Loucy (cell line): ENCODE measurements around the gene HPS1.

Experiments used
- CTCF ChIP-seq: fragments of 200-600 bp; sonication (generic); conservative IDR thresholded peaks from 2 replicates; pipeline ENCODE4 v1.5.1; 2014; ENCODE audit warnings: mild to moderate bottlenecking, antibody characterized with exemption, low read length
- EZH2phosphoT487 ChIP-seq: fragments of 200-600 bp; IDR thresholded peaks from 2 replicates; pipeline ENCODE4 v1.6.1; 2018; ENCODE audit warnings: antibody characterized with exemption, mild to moderate bottlenecking, moderate library complexity, borderline replicate concordance

DNA sequence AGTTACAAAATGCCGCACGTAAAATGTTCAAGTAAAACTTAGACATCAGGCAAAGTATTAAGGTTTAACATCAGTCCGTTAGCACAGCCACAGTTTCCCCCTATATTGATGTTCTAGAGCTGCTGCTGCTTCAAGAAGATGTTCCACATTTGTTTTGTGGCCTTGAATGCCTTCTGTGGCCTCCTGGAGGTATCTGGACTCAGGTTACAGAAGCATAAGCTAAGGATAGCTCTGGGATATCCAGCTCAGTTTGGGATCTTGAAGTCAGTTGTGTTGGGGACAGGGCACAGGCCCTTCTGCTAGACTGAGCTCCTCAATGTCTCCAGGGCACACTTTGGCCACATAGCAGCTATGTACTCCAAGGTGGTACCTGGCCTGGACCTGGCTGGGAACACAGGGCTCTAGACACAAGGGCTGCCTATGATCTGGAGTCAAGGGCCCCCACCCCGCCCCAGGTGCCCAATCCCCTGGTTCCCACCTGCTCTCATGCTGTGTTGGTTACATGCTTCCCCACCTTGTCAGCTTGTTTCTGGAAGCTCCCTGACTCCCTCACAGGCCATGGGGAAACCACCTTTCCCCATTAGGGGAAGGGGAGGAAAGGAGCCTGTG lies 36.5 kb downstream of the HPS1 start:
- TF ChIP-seq CTCF, result no peak
- no peak for TF ChIP-seq EZH2phosphoT487
